GM12873 (cell line): Measurements from ENCODE around the gene MAML3.

ENCODE experiments used
- TF ChIP-seq, protein P1 (sequence below): IDR thresholded peaks from 2 replicates; pipeline ENCODE4 v1.5.1; 2012; ENCODE audit warnings: low read depth, mild to moderate bottlenecking, moderate library complexity, low read length, control low read depth; ENCODE audit not compliant: insufficient read depth; ENCODE audit errors: missing control alignments

The MAML3 gene

DNA sequence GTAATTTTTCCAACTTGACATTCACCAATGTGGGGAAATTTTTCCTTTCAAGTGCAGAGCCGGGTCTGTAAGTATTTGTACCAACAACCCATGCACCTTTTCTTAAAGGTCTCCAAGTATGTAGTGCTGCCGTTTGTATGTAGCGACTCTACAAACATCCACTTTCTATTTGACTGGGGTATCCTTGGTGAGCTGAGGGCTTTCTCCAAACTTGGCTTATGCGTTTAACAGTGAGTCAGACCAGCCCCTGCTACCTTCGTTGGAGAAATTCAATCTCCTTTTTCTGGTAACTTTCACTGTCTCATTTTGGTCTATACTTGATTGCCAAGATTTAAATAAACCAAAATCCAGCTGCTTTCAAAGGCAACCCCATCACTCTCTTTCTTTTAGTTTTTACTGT, 453.4 kb downstream of the MAML3 start:
- TF ChIP-seq, protein P1, sequence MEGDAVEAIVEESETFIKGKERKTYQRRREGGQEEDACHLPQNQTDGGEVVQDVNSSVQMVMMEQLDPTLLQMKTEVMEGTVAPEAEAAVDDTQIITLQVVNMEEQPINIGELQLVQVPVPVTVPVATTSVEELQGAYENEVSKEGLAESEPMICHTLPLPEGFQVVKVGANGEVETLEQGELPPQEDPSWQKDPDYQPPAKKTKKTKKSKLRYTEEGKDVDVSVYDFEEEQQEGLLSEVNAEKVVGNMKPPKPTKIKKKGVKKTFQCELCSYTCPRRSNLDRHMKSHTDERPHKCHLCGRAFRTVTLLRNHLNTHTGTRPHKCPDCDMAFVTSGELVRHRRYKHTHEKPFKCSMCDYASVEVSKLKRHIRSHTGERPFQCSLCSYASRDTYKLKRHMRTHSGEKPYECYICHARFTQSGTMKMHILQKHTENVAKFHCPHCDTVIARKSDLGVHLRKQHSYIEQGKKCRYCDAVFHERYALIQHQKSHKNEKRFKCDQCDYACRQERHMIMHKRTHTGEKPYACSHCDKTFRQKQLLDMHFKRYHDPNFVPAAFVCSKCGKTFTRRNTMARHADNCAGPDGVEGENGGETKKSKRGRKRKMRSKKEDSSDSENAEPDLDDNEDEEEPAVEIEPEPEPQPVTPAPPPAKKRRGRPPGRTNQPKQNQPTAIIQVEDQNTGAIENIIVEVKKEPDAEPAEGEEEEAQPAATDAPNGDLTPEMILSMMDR, result no peak

DNA sequence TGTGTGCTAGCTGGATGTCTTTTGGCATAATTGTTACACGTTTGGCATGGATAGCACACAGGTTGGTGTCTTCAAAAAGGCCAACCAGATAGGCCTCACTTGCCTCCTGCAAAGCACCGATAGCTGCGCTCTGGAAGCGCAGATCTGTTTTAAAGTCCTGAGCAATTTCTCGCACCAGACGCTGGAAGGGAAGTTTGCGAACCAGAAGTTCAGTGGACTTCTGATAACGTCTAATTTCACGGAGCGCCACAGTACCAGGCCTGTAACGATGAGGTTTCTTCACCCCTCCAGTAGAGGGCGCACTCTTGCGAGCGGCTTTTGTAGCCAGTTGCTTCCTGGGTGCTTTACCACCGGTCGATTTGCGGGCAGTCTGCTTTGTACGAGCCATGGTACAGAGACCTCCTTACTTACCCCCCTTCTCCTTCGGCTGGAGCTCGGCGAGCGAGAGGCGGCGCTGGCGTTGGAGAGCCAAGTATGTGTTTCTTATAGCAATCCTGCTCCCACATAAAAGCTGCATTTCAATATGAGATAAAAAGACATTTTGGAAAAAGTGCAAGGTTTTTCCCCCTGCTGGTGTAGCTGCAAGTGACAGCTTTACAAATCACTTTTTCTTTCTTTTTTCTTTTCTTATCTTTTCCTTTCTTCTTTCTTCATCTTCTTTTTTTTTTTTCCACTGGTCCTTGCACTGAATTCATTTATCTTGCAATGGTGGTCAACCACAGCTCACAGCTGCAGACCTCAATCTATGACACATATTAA, 455.6 kb downstream of the MAML3 start:
- TF ChIP-seq, protein P1, result peak; percentile 22

DNA sequence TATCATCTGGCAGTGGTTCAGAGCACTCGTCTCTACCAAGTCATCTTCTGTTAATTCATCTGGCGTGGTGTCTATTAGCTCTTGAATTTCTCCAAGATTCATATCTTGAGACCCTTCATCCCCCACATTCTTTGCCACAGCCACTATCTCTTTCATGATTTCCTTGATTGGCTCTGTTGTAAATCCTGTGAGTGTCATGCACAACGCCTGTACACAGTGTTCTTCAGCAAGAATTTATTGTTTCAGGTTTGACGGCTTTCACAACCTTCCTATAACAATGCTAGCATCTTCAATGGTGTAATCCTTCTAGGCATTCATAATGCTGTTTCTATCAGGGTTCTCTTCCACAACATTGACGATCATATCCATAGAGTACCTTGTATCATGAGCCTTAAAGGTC, 457.5 kb downstream of the MAML3 start:
- TF ChIP-seq, protein P1, result no peak

DNA sequence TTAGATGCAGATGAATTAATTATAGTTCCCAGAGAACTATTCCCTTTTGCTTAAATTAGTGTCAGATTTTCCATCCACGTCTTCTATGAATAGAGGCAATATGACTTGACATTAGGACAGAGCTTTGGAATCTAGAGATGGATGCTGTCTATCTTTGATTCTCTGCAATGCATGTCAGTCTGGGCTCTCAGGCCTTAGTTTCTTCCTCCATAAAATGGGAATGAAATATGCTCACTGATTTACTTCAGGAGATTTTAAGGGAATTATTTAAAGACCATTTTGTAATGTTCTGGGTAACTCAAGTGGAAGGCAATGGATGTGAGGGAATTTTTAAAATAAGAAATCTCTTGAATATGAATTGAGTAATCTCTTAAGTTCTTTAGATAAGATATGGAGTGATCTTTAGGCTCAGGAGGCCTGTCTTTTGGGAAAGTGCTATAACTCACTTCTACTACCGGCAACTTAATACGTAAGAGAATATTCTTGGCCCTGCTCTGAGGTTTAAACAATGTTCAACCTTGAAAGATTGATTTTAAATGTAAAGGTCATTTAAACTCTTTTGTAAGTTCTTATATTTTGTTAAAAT, 459.4 kb downstream of the MAML3 start:
- TF ChIP-seq, protein P1, result no peak

DNA sequence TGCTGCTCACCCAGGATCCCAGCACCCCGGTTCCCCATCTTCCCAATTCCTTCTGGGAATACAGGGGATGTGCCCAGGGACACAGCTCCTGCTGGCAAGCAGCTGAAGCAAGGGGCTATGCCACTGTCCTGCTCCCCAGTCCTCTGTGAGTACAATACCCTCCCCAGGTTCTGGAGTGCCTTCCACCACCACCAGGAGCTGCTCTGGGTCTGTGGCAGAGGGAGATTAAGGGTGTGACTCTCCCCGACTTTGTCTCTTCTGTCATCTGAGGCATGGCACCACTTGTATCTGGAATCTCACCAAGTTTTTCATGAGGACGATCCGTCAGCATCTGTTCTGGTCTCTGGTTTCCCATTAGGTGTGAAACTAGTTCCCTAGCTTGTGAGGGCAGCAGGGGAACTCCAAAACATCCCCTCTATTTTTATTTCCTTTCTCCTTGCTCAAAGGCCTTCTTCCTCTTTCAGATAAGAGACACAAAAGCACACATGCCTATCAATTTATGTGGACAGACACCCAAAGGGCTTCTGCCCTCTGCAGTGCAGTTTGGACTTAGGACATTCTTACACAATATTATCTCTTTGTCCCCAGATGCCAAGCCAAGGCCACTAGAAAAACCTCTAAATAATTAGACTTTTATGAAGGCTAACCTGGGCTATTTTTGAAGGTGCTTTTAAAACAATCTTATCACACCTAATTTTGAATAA, 461.5 kb downstream of the MAML3 start:
- TF ChIP-seq, protein P1, result peak; percentile 38

DNA sequence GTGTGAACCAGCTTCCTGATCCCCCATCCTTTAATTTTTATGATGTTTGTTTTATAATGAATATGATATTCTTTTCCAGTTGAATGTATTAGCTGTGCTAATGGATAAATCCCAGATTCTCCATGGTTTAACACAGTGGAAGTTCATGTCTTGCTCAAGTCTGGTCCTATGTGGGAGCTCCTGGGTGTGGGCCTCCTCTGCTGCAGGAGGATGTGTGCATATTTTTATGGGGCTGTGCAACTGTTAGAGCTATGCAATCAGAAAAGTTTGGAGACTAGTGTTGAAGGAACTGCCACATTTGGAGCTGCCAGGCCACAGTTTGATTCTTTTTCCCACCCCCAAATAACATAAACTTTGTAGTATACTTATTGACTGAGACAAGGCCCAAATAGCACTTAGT, 463.6 kb downstream of the MAML3 start:
- TF ChIP-seq, protein P1, result no peak

DNA sequence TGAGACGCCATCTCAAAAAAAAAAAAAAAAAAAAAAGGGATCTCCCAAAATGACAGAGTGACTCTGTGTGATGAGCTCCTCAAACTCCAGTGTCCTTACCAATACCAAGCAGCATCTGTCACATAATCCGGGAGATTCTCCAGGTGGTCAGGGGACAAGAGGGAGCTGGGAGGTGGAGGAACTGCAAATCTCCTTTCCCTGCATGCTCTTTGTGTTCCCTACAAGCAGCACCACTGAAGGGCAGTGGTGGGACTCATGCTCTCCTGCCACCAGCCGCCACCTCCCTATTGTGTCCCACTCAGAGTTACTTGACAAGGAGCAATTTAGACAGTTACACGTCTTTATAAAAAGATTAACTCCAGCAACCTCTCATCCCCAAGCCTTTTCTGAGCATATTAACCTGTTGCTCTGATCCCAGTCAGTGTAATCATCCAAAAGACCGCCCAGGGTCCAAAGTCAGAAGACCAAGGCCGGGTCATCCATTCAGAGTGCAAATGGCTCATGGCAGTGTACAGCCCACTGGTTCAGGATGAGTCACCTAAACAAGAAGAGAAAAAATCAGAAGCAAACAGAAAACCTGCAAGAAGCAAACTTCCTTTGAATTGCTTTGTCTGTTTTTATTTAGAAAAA, 464.8 kb downstream of the MAML3 start:
- TF ChIP-seq, protein P1, result no peak
